ENCODE measurements around the gene SCAMP2. TPM values are rescaled to one million over a fixed set of nuclear protein-coding genes. Genes with fewer than 3 reads are reported as not detected.

SCAMP2 gene
- total and polyA plus RNA-seq, 2 of the 13 experiments (the other 11 are each of a cell fraction or from before 2014, with no cell fraction given): 34.8 to 121 TPM

- TF ChIP-seq ZSCAN29 (CRISPR knock-in tag; conservative IDR thresholded peaks at IDR 0.05) (no peak; the same call in 1 of the 2 replicates), IRF2 (CRISPR knock-in tag; IDR thresholded peaks at IDR 0.05) (peak; percentile 91), E2F2 (CRISPR knock-in tag; IDR thresholded peaks at IDR 0.05; ENCODE audit: borderline replicate concordance) (peak; percentile 96), SMC3 (IDR thresholded peaks at IDR 0.05; ENCODE audit: low read length) (no peak), ZBTB33 (CRISPR knock-in tag; IDR thresholded peaks at IDR 0.05) (0 out of 2 replicates have a peak, but pooled peaks have one; percentile 9), THAP8 (CRISPR knock-in tag; IDR thresholded peaks at IDR 0.05; ENCODE audit: borderline replicate concordance) (peak; percentile 82; the same call in 1 of the 2 replicates), ZBTB39 (CRISPR knock-in tag; IDR thresholded peaks at IDR 0.05) (no peak), TFAP4 (IDR thresholded peaks at IDR 0.05; ENCODE audit: borderline replicate concordance, low read depth) (peak; percentile 39; the same call in 1 of the 2 replicates), ELF3 (CRISPR knock-in tag; IDR thresholded peaks at IDR 0.05) (no peak), NCOA2 (CRISPR knock-in tag; IDR thresholded peaks at IDR 0.05) (peak; percentile 53), THAP9 (CRISPR knock-in tag; IDR thresholded peaks at IDR 0.05; ENCODE audit: borderline replicate concordance) (peak; percentile 84; the same call in 1 of the 2 replicates), MAX (IDR thresholded peaks at IDR 0.05) (peak; percentile 81), ZC3H4 (CRISPR knock-in tag; IDR thresholded peaks at IDR 0.05; ENCODE audit: borderline replicate concordance) (no peak; the same call in 1 of the 2 replicates), ZNF33B (CRISPR knock-in tag; IDR thresholded peaks at IDR 0.05) (no peak), AKAP8 (CRISPR knock-in tag; IDR thresholded peaks at IDR 0.05) (peak; percentile 69), KAT8 (CRISPR knock-in tag; IDR thresholded peaks at IDR 0.05) (peak; percentile 81), HNRNPLL (IDR thresholded peaks at IDR 0.05; ENCODE audit: low read depth, low read length, poor library complexity, severe bottlenecking) (peak; percentile 45), SIN3A (IDR thresholded peaks at IDR 0.05; ENCODE audit: borderline replicate concordance, low read depth, low read length) (peak; percentile 53; the same call in 1 of the 2 replicates)
These were observed 16.9 kb upstream of the SCAMP2 start, which contains the start of gene MPI (continued) for GRCh38 chr15:74889883-74890664.

Measured in HepG2 (cell line).